ENCODE results near the gene DLGAP1.

DNA sequence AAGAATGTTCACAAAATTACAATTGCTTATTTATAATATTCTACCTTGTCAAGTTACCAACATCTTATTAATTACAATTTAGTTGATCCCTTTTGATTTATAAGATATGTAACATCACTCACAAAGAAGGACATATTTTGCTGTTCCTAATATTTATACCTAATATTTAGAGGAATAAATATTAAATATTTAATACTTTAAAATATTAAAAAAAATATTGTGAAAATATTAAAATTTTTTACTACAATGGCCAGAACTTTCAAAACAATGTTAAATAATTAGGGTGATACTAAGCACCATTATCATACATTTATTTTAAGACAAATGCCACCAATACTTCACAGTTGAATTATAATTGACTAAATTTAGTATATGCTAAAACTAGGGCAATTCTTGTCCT is 254.7 kb downstream of the DLGAP1 start:
- TF ChIP-seq, protein P1, sequence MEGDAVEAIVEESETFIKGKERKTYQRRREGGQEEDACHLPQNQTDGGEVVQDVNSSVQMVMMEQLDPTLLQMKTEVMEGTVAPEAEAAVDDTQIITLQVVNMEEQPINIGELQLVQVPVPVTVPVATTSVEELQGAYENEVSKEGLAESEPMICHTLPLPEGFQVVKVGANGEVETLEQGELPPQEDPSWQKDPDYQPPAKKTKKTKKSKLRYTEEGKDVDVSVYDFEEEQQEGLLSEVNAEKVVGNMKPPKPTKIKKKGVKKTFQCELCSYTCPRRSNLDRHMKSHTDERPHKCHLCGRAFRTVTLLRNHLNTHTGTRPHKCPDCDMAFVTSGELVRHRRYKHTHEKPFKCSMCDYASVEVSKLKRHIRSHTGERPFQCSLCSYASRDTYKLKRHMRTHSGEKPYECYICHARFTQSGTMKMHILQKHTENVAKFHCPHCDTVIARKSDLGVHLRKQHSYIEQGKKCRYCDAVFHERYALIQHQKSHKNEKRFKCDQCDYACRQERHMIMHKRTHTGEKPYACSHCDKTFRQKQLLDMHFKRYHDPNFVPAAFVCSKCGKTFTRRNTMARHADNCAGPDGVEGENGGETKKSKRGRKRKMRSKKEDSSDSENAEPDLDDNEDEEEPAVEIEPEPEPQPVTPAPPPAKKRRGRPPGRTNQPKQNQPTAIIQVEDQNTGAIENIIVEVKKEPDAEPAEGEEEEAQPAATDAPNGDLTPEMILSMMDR (IDR thresholded peaks at IDR 0.05) = no peak
- no peak for TF ChIP-seq EZH2 (IDR thresholded peaks at IDR 0.05; ENCODE audit: borderline replicate concordance, insufficient read depth, low read depth, low read length, poor library complexity, severe bottlenecking)
